Fibroblast of skin of back (primary cell): Measurements from ENCODE around the gene TMEM169.
"Not testable (repeated sequence)": the region's sequence is repeated elsewhere in the genome, so short reads cannot be mapped to it uniquely, and the experiment has no call there.

Source experiments
- DNase-seq: peaks from one replicate; pipeline ENCODE4 v3.0.0-alpha.2; 2013

The TMEM169 gene

DNA sequence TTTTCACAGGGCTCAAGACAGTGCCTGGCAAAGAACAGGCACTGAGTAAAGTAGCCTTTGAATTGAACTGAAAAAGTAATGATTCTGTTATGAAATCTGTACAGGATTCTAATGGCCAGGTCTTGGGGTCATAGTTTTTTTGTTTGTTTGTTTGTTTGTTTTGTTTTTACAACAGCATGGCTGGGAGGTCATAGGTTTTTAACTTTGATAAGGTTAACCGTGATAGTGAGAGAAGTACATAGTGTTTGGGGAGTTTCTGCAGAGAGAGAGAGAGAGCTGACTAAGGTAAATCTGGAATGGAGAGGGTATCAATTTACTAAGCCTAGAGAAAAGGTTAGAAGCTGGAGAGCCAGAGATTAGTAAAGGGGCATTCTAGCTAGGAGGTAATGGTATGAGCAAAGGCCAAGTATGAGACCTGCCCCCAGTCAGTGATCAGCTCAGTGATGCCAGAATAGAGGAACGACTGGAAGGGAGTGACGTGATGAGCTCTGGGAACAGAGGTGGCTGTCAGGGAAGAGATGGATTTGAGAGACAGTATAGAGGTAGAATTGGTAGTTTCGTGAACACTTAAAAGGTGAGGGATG, 53.3 kb downstream of the TMEM169 start:
- no peak for DNase-seq

GRCh38 chr2:216139884-216140283, 58.2 kb downstream of the TMEM169 start:
- no peak for DNase-seq

- DNase-seq = not testable (repeated sequence)
Measured at GRCh38 chr2:216141516-216141915, 59.8 kb downstream of the TMEM169 start.

DNA sequence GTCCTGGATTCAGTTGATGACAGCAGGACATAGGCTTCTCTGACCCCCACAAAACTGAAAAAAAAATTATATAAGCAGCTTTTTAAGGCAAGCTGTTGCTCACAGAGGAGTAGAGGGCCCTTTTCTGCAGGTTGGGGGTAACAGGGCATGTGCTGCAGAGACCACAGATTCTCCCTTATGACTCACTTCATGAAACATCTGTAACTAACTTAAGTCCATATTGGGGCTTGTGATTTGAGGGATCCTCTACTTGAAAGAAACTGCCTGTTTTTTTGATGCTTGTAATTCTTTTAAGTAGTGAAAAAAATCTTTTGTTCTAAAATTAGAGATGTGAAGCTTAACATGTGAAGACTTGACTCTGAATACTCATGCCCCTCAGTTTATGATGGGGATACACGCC, 60.8 kb downstream of the TMEM169 start:
- DNase-seq = peak; percentile 82

GRCh38 chr2:216144372-216144771, 62.7 kb downstream of the TMEM169 start:
- DNase-seq = no peak

DNA sequence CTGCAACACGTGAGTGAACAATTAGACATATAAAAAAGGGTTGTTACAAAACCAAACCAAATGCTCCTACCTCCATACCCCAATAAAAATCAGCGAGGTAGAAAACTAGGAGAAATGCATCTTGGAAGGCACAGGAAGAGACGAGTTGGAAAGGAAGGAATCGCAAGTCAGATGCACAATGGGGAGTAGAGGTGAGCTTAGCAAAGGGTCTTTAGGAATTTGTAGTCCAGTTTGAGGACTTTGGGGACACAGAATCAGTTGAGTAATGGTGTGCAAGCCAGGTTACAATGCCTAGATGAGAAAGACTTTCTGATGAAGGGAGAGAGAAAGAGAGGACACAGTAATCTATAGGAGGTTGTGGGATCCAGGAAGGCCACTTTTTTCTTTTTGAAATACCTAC, 63.1 kb downstream of the TMEM169 start:
- no peak for DNase-seq

GRCh38 chr2:216146573-216146972, 64.9 kb downstream of the TMEM169 start:
- no peak for DNase-seq

DNA sequence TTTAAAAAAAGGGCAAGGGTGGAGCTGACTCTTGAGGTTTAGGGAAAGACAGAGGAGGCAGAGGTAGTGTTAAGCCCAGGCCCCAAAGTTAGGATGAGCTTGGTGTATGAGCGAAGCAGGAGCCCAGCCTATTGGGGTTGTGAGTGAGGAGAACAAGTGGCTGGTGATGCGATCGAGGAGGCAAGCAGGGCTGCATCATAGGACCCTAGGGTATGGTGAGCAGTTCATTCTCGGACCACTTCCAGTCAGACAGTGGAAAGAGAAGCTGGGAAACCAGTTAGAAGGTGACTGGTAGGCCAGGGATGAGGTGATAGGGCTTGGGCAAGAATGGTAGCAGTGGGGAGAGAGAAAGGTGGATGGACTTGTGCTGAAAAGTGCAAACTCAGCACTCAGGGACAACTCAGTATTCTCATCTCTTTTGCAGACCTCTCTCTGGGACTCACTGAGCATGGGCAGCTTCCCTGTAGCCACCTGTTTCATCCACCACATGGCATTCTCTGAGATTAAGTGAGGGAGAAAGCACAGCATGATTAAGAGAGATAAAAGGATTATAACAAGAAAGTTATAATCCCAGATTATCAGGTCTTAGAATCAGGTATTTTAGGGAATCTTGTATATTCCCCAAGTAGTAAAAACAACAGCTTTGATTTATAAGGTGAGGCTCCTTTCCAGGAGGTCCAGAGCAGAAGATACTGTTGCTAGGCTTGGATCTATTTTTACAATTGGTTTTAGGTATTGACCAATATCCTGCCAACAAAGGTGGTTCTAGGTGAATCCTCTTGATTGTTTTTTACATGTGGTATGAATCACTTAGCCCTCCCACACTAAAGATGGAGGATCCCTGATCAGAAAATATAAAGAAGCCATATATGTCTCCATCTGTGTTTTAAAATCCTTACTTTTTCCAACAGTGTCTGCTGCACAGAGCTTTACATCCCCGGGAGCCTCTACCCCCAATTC, 65.7 kb downstream of the TMEM169 start:
- DNase-seq = no peak

DNA sequence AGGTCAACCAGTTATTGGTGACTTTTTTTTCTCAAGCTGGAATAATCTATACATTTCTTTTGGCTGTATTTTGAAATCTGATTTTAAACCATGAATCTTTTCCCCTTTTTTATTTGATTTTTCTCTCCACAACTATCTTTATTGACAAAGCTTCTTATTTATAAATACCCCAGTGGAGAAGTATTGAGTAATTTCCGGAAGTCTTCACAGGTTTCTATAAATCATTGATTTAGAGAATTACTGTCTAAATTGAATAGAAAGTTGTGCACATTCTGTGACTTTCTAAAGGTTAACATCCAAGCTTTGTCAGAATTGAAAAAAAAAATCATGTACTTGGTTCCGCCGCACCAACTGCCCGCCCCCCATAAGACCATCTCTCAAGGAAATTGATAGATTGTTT, 67.3 kb downstream of the TMEM169 start:
- no peak for DNase-seq

- DNase-seq = no peak
Measured at GRCh38 chr2:216149741-216150140, 68.0 kb downstream of the TMEM169 start.

GRCh38 chr2:216151313-216152025, 69.8 kb downstream of the TMEM169 start:
- DNase-seq = peak; percentile 35
